Hematopoietic multipotent progenitor cell treated with erythropoietin and hydrocortisone succinate and interleukin-3 and kit ligand, for 8 days (in vitro differentiated cells): ENCODE measurements around the gene TGFBR2.
A peak's percentile ranks its signal among the peaks of the same experiment; 100 is the strongest.
"Not testable (repeated sequence)": the region's sequence is repeated elsewhere in the genome, so short reads cannot be mapped to it uniquely, and the experiment has no call there.

ENCODE experiments used
- DNase-seq: peaks from one replicate; pipeline ENCODE4 v3.0.0-alpha.2; 2015

Gene TGFBR2

DNA sequence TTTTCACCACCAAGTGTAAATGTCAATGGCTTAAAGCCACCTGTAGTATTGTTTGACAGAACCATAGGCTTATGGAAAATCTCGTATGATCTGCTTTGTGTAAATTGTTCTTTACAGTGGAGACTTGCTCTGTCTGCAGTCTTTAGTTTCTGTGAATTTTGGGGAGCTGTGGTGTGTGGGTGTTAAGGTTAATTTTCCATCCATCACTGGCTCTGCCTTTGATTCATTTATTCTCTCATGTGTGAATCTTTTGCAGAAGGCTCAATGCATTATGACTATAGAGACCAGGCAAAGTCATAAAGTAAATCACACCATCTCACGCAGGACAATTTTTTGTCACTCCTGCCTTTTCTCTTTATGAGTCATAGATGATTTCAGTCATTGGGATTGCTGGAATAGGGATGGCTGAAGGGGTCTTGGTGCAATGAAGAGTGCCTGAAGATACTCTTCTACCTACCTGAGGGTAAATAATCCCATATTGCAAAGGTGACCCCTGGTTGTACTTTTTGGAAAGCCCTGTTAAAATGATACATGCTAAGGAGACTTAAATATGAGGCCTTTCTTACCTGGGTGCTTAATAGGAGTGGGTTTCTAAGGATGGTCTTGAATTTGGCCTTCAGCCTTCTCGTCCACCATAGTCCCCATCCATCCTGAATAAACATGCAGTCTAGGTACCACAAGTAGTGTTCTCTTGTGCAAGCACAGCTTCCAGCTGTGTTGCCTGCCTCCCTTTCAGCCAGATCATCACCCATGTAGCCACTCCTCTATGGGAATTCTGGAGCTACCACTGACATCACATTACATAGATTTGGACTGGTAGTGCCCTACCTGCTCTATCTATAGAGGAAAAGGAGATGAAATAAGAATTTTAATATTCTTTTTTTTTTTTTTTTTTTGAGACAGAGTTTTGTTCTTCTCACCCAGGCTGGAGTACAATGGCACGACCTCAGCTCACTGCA is 14.3 kb downstream of the TGFBR2 start:
- no peak for DNase-seq

DNA sequence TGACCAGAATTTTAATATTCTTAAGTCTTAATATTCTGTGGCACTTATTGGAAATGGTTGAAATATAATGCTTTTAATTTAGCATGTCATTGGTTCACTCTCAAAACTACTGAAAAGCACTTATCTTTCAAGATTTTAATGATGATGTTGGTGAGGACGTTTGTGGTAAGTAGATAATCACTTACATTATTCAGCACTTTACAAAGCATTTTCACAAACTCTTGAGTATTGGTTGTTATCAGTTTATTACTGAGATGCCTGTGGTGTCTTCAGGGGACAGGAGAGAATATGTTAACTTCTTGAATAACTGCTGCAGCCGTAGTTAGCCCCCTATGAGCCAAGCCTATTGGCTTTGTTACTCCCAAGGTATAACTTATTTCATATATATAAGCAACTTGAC is 15.2 kb downstream of the TGFBR2 start:
- peak; percentile 81 for DNase-seq

DNA sequence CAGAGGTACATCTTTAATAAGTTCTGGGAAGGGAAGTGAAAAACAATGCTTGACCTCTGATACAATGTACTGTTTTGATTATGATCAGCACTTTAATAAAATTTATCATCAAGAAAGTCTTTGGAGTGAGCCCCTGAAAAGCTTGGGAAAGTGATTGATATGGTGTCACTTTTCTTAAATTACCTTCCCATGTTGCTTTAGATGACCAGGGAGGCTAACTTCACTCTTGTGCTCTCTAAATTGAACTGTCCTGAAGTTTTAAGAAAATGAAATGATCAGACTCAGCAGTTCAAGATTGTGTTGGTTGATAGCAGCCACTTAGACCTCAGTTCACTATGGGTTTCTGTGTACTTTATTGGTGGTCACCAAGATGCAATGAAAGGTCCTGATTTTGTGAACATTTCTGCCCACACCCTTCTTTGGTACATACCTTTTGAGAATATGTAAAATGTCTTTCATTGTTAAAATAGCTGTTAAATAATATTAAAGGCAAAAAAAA is 15.7 kb downstream of the TGFBR2 start:
- no peak for DNase-seq

DNA sequence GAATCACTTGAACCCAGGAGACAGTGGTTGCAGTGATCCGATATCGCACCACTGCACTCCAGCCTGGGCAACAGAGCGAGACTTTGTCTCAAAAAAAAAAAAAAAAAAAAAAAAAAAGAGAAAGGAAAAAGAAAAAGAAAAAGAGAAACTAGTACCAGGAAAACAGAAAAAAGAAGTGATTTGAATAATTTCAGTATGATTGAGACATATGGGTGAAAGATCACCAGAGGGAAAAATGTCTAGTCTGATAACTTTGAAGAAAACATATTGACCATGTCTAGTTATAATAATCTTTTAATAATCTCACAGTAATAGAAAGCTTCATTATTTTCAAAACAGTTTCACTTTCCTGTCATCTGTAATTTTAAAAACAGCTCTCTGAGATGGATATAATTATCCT is 16.4 kb downstream of the TGFBR2 start:
- no peak for DNase-seq

DNA sequence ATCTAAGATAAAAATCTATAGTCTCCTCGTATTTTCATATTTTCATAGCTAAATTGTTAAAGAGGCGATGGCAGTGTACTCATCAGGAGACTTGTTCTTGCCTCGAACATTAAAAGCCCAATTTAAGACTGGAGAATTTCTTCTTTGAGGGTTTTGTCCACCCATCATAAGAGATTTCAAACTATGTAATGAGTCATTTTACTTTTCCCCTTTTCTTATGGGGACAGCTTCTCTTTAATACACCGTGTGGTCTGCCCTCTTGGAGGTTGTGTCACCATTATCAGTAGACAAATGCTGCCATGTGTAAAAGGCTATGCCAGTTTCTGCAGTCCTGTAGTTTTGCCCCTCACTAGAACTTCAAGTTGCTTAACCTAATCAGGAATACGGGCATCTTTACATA is 16.9 kb downstream of the TGFBR2 start:
- DNase-seq: no peak

DNA sequence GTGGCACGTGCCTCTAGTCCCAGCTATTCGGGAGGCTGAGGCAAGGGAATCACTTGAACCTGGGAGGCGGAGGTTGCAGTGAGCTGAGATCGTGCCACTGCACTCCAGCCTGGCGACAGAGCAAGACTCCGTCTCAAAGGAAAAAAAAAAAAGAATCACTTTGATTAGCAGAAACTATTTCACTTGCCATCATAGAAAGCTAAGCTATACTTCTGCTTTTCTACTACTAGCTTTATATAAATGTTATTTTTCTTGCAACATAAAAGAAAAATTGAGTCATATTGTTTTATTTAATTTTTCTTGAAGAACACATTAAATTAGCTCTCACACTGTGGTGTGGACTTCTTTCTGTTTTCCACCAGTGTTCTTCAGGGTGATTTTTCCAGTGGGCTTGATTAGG is 18.1 kb downstream of the TGFBR2 start:
- not testable (repeated sequence) for DNase-seq

DNA sequence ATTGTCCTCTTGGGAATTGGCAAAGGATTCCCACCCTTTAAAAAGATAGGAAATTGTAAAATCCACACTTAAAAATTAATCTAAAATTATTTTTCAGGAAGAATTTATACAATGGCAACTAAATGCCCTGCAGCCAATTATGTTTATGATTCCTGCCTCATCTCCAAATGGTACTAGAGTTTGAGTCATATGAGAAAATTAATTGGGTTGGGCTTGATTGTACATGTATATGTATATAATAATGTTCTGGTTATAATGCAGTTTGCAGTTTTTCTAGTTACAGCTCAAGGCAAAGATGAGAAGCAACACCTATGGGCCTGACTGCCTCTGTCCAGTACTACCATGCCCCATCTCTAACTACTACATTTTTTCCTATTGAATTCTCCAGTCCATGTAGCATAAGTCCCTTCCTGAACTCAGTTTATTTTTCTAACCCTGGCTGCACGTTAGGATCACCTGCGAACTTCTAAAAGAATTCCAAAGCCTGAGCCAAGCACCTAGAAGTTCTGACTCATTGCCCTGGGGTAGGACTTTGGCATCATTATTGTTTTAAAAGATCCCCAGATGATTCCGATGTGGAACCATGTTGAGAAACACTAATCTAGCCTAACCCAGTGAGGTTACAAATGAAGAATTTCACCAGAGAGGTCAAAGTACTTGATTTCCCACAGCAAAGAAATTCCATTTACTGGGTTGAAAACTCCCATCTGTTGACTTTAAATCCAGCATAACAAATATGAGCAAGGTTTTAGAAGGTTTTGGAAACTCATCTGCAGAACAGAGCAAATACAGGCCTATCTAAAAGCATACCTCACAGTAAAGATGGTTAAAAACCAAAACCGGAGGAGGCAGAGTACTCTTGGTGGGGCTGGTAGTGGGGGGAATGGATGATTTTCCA is 19.4 kb downstream of the TGFBR2 start:
- DNase-seq: no peak

DNA sequence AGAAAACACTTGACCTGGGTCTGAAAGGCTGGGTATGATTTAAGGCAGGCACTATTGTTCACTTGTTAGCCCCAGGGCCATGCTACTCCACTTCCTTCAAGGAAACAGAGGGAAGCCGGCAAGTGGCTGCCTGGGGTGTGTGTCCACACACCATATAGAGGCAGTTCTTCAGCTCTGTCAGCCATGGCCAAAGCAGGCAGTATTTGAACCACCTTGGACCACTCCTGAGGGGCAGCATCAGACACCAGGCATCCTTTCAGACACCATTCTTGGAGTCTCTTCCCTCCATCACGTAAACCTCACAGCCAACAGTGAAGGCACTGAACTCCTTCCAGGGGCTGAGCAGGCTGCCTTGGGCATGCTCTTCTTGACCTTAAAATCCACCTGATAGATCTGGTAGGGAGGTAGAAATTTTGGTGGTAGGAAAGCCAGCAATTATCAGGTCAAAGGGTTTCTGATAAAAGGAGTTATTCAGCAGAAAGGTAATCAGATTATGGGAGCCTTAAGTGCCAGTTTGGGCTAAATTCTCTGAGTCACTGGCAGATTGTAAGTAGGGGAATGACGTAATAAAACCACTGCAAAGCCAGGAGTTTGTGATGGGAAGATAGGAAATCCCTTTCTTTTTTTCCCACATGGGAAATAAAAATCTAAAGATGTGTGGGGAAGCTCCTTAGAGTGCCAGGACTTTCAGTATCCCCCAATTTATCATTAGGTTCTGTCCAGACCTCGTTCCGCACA is 20.2 kb downstream of the TGFBR2 start:
- no peak for DNase-seq

DNA sequence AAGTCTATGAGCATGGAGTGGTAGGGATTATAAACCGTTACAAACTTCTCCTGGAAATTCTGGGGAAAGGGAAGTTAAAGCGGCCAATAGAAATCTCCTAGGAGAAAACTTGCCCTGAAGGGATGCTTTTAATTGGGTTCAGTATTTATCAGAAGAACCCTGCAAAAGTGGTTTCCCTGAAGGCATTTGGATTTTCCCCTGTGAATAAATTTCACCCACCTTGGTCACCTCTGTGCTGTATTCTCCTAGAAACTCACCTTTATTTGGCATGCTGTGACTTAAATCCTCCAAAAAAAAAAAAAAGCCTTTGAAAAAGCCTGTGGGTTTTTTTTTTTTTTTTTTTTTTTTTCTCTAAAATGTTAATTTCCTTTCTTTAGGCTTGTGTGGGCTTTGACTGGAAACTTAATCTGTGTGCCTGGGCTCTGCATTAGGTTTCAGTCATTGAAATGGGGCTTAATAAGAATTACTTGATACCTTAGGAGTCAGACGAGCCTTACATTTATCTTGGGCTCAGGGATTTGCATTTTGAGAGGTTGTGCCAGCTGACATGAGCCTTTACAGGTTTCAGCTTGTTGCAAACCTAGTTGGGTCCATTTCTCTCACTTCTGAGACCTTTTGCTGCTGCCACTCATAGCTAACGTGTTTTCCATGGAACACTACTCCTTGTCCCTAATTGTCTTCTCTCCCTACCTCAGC is 22.0 kb downstream of the TGFBR2 start:
- no peak for DNase-seq

DNA sequence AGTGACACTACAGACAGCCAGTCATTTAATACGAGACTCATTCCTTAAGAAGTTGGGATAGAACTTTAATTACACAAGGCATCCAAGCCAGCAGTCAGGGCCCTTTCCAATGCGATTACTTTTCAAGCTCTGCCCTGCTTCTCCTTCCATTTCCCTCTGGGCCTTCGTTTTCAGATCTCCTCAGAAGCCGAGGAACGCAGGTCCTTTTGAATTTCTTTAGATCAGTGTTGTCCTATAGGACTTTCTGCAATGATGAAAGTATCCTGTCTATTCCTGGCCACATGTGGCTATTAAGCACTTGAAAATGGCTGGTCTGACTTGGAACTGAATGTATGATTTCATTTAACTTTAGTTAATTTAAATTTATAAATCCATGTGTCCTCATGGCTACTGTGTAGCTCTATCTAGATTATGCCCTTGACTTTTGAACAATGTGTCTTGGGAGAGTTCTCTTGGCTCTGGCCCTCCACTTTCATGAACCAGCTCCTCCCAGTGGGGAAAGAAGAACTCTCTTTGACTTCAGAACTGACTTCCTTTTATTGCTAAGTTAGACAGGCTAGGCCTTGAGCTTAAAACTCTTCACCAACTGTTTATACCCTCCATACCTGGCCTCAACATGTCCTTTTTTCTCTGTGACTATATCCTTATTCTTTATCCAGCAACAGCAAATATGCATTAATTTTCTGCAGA is 22.6 kb downstream of the TGFBR2 start:
- DNase-seq: peak; percentile 72

DNA sequence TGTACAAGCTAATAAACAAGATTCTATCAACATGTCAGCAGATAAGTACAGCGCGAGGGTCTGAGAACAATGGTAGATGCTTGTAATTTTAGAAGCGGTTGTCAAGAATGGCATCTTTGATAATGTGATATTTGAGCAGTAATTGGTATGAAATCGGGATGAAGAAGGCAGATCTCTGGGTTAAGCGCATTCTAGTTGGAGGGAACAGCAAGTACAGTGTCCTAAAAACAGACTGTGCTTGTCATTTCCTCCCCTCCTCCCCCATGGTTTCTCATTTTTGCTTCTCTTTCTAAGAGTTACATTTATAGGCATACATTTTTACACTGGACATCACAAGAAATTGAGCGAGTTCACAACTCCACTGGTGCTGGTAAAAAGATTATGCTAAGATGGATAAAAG is 23.3 kb downstream of the TGFBR2 start:
- DNase-seq: no peak

DNA sequence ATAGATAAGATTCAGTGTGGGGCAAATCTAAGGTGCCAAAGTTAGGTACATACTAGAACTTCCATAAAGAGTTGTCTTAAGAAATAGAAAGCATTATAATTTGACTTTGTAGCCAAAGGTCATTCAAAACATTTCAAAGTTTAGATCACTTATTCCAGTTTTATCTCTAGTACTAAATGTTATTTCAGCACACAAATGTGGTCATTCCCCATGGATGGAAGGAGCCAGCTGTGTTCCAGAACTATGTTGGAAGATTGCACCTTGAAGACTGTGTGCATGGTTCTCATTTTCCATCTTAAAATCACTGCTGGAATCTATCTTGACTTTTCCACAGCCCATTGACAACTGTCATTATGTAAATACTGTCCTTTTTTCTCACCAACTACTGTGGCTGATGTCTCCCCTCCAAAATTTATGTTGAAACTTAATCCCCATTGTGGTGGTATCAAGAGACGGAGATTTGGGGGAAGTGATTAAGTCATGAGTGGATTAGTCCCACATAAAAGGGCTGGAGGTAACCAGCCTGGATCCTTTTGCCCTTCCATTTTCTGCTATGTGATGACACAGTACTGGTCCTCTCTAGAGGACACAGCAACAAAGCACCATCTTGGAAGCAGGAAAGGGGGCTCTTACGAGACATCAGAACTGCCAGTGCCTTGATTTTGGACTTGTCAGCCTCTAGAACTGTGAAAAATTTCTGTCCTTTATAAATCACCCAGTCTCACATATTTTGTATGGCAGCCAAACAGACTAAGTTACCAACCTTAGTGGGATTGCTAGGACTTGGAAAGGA is 24.0 kb downstream of the TGFBR2 start:
- DNase-seq: no peak

DNA sequence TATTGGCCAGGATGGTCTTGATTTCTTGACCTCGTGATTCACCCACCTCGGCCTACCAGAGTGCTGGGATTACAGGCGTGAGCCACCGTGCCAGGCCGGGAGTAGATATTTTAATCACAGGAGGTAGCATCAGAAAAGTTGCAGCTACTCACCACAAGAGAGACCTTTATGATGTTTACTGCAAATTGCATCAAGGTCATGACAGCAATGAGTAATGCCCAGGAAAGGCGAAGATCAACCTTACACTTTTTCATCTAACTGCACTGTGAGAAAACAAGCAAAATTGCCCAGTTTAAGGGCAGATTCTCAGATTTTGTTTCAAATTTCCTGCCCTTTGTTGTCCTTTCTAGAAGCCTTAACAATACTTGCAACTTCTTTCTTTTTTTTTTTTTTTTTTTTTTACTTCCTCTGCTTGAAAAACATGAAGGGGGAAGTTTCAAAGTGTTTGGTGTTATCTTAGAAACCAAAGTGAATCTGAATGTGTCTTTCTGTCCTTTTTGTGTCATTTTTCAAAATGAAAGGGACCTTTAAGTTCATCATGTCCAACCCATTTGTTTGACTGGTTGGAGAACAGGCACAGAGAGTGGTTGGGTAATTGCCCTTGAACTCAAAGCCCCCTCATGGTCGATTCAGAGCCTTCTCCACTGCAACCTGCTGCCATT is 25.0 kb downstream of the TGFBR2 start:
- DNase-seq: no peak

DNA sequence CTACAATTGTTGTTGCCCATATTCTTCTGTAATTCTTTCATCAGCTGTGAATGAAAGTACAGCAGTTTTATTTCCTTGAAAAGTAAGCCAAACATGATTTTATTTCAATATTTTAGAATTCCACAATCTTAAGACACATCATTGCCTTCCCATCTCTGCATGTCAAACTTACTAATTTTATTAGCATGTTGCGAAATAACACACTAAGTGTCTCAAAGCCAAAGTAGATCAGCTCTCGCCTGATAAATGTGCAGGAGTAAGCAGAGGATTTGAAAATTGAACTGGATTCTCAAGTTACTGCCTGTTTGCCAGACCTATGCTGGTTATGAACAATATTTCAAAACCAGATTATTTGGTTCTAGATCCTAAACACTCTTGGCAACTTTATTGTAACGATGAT is 25.7 kb downstream of the TGFBR2 start:
- no peak for DNase-seq

DNA sequence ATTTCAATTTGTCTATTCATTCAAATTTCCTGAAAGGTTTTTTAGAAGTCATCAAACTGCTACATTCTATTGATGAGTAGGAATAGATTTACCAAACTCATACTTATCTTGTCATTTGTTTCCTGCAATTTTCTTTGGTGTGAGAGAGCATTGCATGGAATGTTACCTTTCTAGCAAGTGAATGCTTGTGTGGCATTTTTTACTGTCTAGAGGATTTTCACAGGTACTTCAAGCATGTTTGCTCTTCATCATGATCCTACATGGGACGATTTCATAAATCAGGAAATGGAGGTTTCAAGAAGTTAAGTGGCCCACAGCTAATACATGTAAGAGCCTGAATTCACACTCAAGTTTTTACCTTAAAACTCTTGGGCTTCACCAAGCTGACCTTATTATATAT is 26.1 kb downstream of the TGFBR2 start:
- DNase-seq: no peak

DNA sequence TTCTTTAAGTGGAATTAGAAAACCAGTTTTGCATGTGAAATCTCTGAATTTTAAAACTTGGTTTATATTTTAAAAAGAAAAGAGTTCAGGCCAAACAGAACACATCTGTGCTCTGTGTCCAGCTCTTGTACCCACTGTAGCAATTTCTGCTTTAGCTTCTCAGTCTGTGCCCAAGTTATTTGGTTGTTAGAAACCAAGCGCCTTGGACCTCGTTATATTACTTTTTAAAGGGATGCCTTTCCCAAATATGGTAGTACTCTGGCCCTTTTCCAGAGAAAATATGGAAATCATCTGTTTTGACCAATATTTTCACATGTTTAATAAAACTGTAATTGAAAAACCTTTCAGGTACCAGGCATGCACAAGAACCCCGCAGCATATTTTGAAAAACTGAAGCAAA is 27.3 kb downstream of the TGFBR2 start:
- no peak for DNase-seq

DNA sequence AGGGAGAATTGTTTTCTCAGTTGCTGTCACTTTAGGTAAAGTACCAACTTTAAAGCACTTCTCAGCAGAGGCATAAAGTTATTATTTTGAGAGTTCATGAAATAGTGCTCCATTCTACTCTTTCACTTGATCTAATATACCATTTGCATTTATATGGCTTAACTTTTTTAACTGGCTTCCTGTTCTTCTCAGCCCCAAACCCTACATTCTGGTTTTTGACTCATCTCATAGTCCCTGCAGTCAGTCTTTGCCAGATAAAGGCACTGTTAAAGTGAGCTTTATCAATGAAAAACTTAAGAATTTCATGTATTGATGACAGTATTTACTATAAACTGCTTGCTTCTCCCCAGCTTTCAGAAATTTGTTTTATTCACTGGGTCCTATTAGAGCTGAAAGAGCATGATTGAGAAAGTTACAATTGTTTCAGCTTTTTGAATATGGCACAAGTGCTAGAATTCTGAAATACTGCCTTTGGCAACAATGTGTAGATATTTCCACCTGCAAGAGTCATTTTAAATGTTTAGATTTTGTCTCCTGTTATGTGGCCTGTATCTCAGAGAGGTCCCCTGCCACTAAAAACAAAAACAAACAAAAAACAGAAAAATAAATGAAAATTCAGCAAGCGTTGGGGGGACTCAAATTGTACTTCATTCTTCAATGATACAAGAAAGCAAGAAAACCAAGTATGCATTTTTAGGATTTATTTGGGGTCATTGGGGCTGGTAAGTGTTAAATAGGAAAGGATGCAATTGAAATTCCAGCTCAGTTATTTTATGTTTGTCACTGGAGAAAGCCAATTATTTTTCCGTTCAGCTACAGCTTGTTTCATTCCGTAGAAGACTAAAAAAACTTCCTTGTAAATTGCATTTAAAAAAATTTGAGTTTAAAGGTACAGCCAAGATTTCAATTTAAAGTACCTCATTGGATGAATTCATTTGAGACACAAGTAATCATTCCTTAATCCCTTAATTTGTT is 28.6 kb downstream of the TGFBR2 start:
- no peak for DNase-seq

DNA sequence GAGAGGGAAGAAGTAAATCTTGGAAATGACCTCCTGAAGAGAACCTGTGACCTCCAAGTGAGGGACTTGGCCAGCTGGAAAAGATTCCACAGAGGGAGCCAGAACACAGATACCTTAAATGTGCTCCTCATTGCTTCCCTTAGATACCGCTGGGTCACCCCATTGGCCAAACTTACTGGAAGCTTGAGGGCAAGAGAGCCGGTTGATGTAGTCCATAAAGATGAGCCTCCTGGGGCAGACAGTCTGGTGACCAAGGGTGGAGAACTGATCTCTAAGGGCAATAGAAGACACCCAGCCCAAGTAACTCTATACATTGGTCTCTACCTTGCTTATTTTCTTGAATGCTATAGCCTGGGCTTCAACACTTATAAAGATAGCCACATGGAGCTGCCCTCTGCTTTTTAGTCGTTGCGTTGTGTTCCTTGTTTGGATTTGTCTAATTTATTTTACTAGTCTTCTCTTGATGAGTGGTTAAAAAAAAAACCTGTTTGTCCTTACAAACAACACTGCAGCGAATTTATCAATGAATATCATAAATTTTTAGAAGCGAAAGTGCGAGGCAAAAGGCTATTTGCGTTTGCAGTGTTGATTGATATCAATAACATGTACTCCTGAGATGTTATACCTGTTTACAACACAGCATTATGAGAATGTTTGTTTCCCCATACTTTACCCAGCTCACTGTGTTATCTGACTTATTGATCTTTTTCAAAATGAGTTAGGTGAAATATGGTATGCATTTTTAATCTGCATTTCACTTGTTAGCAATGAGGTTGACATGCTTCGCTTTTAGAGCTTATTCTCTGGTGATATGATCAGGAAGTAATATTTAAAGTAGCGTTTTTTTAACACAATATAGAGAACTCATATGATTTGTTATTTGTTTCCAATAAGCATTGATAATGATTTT is 31.2 kb downstream of the TGFBR2 start:
- no peak for DNase-seq
